ENCODE results near the gene ABTB1. TPM values are rescaled to one million over a fixed set of nuclear protein-coding genes. Genes with fewer than 3 reads are reported as not detected.

Gene ABTB1
- total RNA-seq: 36.1 and 42.0 TPM in 2 replicates

GRCh38 chr3:127672429-127673190 lies at the start of gene ABTB1:
TSS of gene ABTB1 (plus strand) at chr3:127672952. CDS start at chr3:127673026, 74 bp downstream.
- intact Hi-C loops (cut with micrococcal nuclease): loop anchor here (1.0 to 5.0 kb wide), 14 partner anchors 25 to 1755 kb away; partner anchors contain the start of genes EEFSEC, MCM2, MGLL and SEC61A1
- peak within 1 kb of the TSS; percentile 91 for H3K4me3 Mint-ChIP-seq
- TF ChIP-seq CTCF (IDR thresholded peaks at IDR 0.05): no peak
- ChIA-PET POLR2A (interaction anchor here (0.6 to 2.1 kb wide), 15 partner anchors 16 to 1008 kb away, joined by 3 to 12 read pairs (median 4); partner anchors contain the start of genes MCM2 and RUVBL1), CTCF (interaction anchor here (0.9 kb wide), 1 partner anchor 286 kb away, joined by 3 read pairs; no protein-coding TSS in a partner anchor)
- no peaks in the 10 kb centered on the region for H3K27me3 Mint-ChIP-seq
- no peaks in the 10 kb centered on the region for H3K9me3 Mint-ChIP-seq
- peaks cover 20% of the 10 kb centered on the region for H3K4me1 Mint-ChIP-seq
- peaks cover 20% of the 10 kb centered on the region for H3K36me3 Mint-ChIP-seq (ENCODE audit: low read depth)
- DNase-seq (peak; percentile 79), ATAC-seq (ENCODE audit: low read depth) (peak; percentile 85)
- H3K27ac Mint-ChIP-seq: peak within 1 kb of the TSS; percentile 93

- POLR2A ChIA-PET: no interaction called here
- Mint-ChIP-seq H3K9me3 (no peaks in the 10 kb centered on the region), H3K27ac (no peak overlapping the region), H3K4me1 (peaks cover 6% of the 10 kb centered on the region), H3K36me3 (ENCODE audit: low read depth) (peaks cover 29% of the 10 kb centered on the region), H3K4me3 (no peak overlapping the region), H3K27me3 (peaks cover 2% of the 10 kb centered on the region)
- CTCF ChIA-PET: no interaction called here
- TF ChIP-seq CTCF (IDR thresholded peaks at IDR 0.05): no peak
- ATAC-seq (ENCODE audit: low read depth): no peak
- intact Hi-C loops (cut with micrococcal nuclease): no loop called here
- DNase-seq: no peak
Observed at GRCh38 chr3:127624063-127624462, 48.7 kb upstream of the ABTB1 start.

GRCh38 chr3:127625821-127626220 lies 46.9 kb upstream of the ABTB1 start:
- intact Hi-C loops (cut with micrococcal nuclease): no loop called here
- Mint-ChIP-seq H3K4me1 (peaks cover 18% of the 10 kb centered on the region), H3K27ac (no peak overlapping the region), H3K4me3 (no peak overlapping the region), H3K36me3 (ENCODE audit: low read depth) (peaks cover 18% of the 10 kb centered on the region), H3K9me3 (no peaks in the 10 kb centered on the region), H3K27me3 (peaks cover 11% of the 10 kb centered on the region)
- ChIA-PET CTCF (interaction anchor here (0.6 kb wide), 1 partner anchor 54 kb away, joined by 4 read pairs; no protein-coding TSS in a partner anchor), POLR2A (interaction anchor here (0.5 kb wide), 1 partner anchor 23 kb away, joined by 3 read pairs; no protein-coding TSS in a partner anchor)
- DNase-seq (no peak), ATAC-seq (ENCODE audit: low read depth) (no peak)
- no peak for TF ChIP-seq CTCF (IDR thresholded peaks at IDR 0.05)

GRCh38 chr3:127628426-127628787 lies 44.3 kb upstream of the ABTB1 start:
- intact Hi-C loops (cut with micrococcal nuclease): no loop called here
- ChIA-PET POLR2A (interaction anchor here (2.4 kb wide), 1 partner anchor 30 kb away, joined by 13 read pairs; the partner anchor contains the start of gene MCM2), CTCF (no interaction called here)
- Mint-ChIP-seq H3K4me3 (peak overlapping the region; percentile 79), H3K9me3 (no peaks in the 10 kb centered on the region), H3K27me3 (peaks cover 11% of the 10 kb centered on the region), H3K27ac (no peak overlapping the region), H3K36me3 (ENCODE audit: low read depth) (no peaks in the 10 kb centered on the region), H3K4me1 (peaks cover 21% of the 10 kb centered on the region)
- DNase-seq: no peak
- ATAC-seq (ENCODE audit: low read depth): no peak
- no peak for TF ChIP-seq CTCF (IDR thresholded peaks at IDR 0.05)

- no peaks in the 10 kb centered on the region for H3K9me3 Mint-ChIP-seq
- no peaks in the 10 kb centered on the region for H3K36me3 Mint-ChIP-seq (ENCODE audit: low read depth)
- H3K4me3 Mint-ChIP-seq: peak within 1 kb of the TSS; percentile 84
- ChIA-PET POLR2A (interaction anchor here (1.3 to 2.4 kb wide), 3 partner anchors 19 to 42 kb away, joined by 3 to 13 read pairs (median 5); partner anchors contain the start of gene MCM2), CTCF (no interaction called here)
- TF ChIP-seq CTCF (IDR thresholded peaks at IDR 0.05): no peak
- peaks cover 11% of the 10 kb centered on the region for H3K27me3 Mint-ChIP-seq
- peak within 1 kb of the TSS; percentile 20 for H3K27ac Mint-ChIP-seq
- intact Hi-C loops (cut with micrococcal nuclease): no loop called here
- peaks cover 21% of the 10 kb centered on the region for H3K4me1 Mint-ChIP-seq
- DNase-seq: peak; percentile 39
- peak; percentile 68 for ATAC-seq (ENCODE audit: low read depth)
Observed at GRCh38 chr3:127628788-127629466, 43.8 kb upstream of the ABTB1 start, which contains the start of gene PODXL2. TSS of gene PODXL2 (plus strand) at chr3:127629185. CDS start at chr3:127629220, 35 bp downstream.

Data from activated B cell treated with CpG ODN at 0.5 μM for 24 hours (primary cell).